Activated B cell treated with CpG ODN at 0.5 μM for 24 hours (primary cell): ENCODE results near the gene SCIMP. TPM values are rescaled to one million over a fixed set of nuclear protein-coding genes. Genes with fewer than 3 reads are reported as not detected.
A peak's percentile ranks its signal among the peaks of the same experiment; 100 is the strongest.
"Not testable (repeated sequence)": the region's sequence is repeated elsewhere in the genome, so short reads cannot be mapped to it uniquely, and the experiment has no call there.

Experiments
- ATAC-seq: fragments of 200-7000 bp; cut with Tn5 transposase; one replicate; pipeline ENCODE4 v1.10.0; 2021; ENCODE audit warnings: low read depth, mild to moderate bottlenecking, moderate library complexity
- CTCF ChIA-PET: fragments of 350-600 bp; sonication (Branson Sonifier 250); formaldehyde crosslinking; loops from one replicate; lab custom pipeline; 2021; ENCODE audit warnings: antibody characterized with exemption; lab: Charles Lee
- POLR2A ChIA-PET: fragments of 350-600 bp; sonication (Branson Sonifier 250); formaldehyde crosslinking; loops from one replicate; lab custom pipeline; 2021; ENCODE audit warnings: antibody characterized with exemption; lab: Charles Lee
- DNase-seq: peaks from one replicate; pipeline ENCODE4 v3.0.0; 2022
- H3K27ac Mint-ChIP-seq: one replicate; pipeline ENCODE4 v1.8.0; 2020; ENCODE audit warnings: mixed read lengths
- H3K27me3 Mint-ChIP-seq: one replicate; pipeline ENCODE4 v1.8.0; 2021; ENCODE audit warnings: mixed read lengths
- H3K36me3 Mint-ChIP-seq: one replicate; pipeline ENCODE4 v1.8.0; 2021; ENCODE audit warnings: low read depth, mixed read lengths
- H3K4me1 Mint-ChIP-seq: one replicate; pipeline ENCODE4 v1.8.0; 2021; ENCODE audit warnings: mixed read lengths
- H3K4me3 Mint-ChIP-seq: one replicate; pipeline ENCODE4 v1.8.0; 2020; ENCODE audit warnings: mild to moderate bottlenecking, mixed read lengths
- H3K9me3 Mint-ChIP-seq: one replicate; pipeline ENCODE4 v1.8.0; 2020; ENCODE audit warnings: mixed read lengths
- intact Hi-C: fragments of 100-400 bp; cut with micrococcal nuclease; formaldehyde crosslinking; loops from one replicate; pipeline ENCODE4 v1.15.1; 2024
- total RNA-seq: library from RNA; stranded (reverse); gene quantifications from 2 replicates; pipeline ENCODE4 v1.2.3, GENCODE V29; 2022
- TF ChIP-seq, protein P1 (sequence below): fragments of 200-600 bp; IDR thresholded peaks from one replicate; pipeline ENCODE4 v1.8.0; 2022; ENCODE audit warnings: antibody characterized with exemption, mild to moderate bottlenecking

Gene SCIMP
- total RNA-seq, 1 donor from 2014 or later = 23.4 TPM

- H3K4me3 Mint-ChIP-seq = peak overlapping the region; percentile 24
- DNase-seq (no peak), ATAC-seq (no peak)
- H3K36me3 Mint-ChIP-seq = peaks cover 2% of the 10 kb centered on the region
- POLR2A ChIA-PET = interaction anchor here (0.5 to 4.6 kb wide), 11 partner anchors 10 to 157 kb away, joined by 3 to 39 read pairs (median 4); partner anchors contain the start of gene ZNF594
- TF ChIP-seq, protein P1, sequence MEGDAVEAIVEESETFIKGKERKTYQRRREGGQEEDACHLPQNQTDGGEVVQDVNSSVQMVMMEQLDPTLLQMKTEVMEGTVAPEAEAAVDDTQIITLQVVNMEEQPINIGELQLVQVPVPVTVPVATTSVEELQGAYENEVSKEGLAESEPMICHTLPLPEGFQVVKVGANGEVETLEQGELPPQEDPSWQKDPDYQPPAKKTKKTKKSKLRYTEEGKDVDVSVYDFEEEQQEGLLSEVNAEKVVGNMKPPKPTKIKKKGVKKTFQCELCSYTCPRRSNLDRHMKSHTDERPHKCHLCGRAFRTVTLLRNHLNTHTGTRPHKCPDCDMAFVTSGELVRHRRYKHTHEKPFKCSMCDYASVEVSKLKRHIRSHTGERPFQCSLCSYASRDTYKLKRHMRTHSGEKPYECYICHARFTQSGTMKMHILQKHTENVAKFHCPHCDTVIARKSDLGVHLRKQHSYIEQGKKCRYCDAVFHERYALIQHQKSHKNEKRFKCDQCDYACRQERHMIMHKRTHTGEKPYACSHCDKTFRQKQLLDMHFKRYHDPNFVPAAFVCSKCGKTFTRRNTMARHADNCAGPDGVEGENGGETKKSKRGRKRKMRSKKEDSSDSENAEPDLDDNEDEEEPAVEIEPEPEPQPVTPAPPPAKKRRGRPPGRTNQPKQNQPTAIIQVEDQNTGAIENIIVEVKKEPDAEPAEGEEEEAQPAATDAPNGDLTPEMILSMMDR = no peak
- peaks cover 78% of the 10 kb centered on the region for H3K4me1 Mint-ChIP-seq
- intact Hi-C loops = loop anchor here (5.0 kb wide), 1 partner anchor 206 kb away; no protein-coding TSS in a partner anchor
- no peaks in the 10 kb centered on the region for H3K9me3 Mint-ChIP-seq
- CTCF ChIA-PET = interaction anchor here (0.7 to 6.2 kb wide), 6 partner anchors 10 to 149 kb away, joined by 3 to 127 read pairs (median 7); partner anchors contain the start of gene ZNF594
- H3K27me3 Mint-ChIP-seq = no peaks in the 10 kb centered on the region
- H3K27ac Mint-ChIP-seq = peak overlapping the region; percentile 98
Observed at GRCh38 chr17:5238333-5238732, 3.7 kb upstream of the SCIMP start.

GRCh38 chr17:5237541-5238016 lies 2.9 kb upstream of the SCIMP start:
- peaks cover 78% of the 10 kb centered on the region for H3K4me1 Mint-ChIP-seq
- peaks cover 2% of the 10 kb centered on the region for H3K36me3 Mint-ChIP-seq
- CTCF ChIA-PET = interaction anchor here (0.6 to 6.2 kb wide), 11 partner anchors 11 to 150 kb away, joined by 3 to 127 read pairs (median 5); partner anchors contain the start of gene ZNF594

DNA sequence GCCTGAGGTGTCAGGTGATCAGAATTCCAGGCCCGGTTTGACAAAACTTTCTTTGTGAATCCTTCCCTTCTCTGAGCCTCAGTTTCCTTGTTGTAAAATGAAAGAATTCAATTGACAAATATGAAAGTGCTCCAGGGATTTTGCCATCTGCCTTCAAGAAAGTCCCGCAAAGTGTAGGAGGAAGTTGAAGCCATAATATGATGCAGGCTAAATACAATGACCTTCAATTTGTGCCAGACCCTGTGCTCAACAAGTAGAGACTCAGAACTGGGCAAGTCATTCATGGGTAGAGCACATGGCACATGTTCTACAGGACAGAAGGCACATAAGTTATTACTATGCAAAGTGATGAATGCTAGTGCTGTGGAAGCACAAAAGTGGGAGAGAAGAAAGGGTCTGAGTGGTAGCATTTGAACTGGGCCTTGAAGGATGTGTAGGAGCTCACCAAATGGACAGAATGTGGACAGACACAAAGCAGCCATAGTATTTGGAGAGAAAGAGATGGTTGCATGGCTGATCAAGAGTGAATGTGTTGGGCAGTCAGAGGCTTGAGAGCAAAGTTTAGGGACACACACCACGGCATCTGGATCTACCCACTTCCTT lies 2.4 kb upstream of the SCIMP start:
- Mint-ChIP-seq H3K36me3 (peaks cover 2% of the 10 kb centered on the region), H3K27ac (peak overlapping the region; percentile 98), H3K4me3 (peak overlapping the region; percentile 36), H3K27me3 (no peaks in the 10 kb centered on the region), H3K9me3 (no peaks in the 10 kb centered on the region), H3K4me1 (peaks cover 78% of the 10 kb centered on the region)
- TF ChIP-seq, protein P1 = no peak
- ChIA-PET POLR2A (interaction anchor here (0.7 to 4.6 kb wide), 9 partner anchors 10 to 61 kb away, joined by 3 to 45 read pairs (median 7); partner anchors contain the start of gene ZNF594), CTCF (interaction anchor here (0.8 to 6.2 kb wide), 7 partner anchors 9 to 40 kb away, joined by 3 to 127 read pairs (median 5); partner anchors contain the start of gene ZNF594)
- intact Hi-C loops = loop anchor here (1.0 to 5.0 kb wide), 4 partner anchors 16 to 205 kb away; no protein-coding TSS in a partner anchor
- ATAC-seq = no peak
- DNase-seq = no peak

More at GRCh38 chr17:5237541-5238016, 2.9 kb upstream of the SCIMP start:
- intact Hi-C loops = loop anchor here (1.0 to 5.0 kb wide), 4 partner anchors 16 to 205 kb away; no protein-coding TSS in a partner anchor
- no peaks in the 10 kb centered on the region for H3K9me3 Mint-ChIP-seq
- ATAC-seq (peak; percentile 18), DNase-seq (no peak)
- POLR2A ChIA-PET = interaction anchor here (0.6 to 4.6 kb wide), 10 partner anchors 10 to 158 kb away, joined by 3 to 39 read pairs (median 6); partner anchors contain the start of gene ZNF594
- H3K4me3 Mint-ChIP-seq = peak overlapping the region; percentile 36
- TF ChIP-seq, protein P1 = no peak
- H3K27ac Mint-ChIP-seq = peak overlapping the region; percentile 98
- no peaks in the 10 kb centered on the region for H3K27me3 Mint-ChIP-seq

GRCh38 chr17:5233492-5233891 lies 1.2 kb downstream of the SCIMP start:
- H3K9me3 Mint-ChIP-seq, H3K27me3 Mint-ChIP-seq, intact Hi-C loops, ATAC-seq, DNase-seq: not testable (repeated sequence)
- CTCF ChIA-PET = interaction anchor here (1.7 kb wide), 1 partner anchor 35 kb away, joined by 6 read pairs; no protein-coding TSS in a partner anchor
- POLR2A ChIA-PET = interaction anchor here (0.6 to 10.8 kb wide), 4 partner anchors 11 to 35 kb away, joined by 4 to 130 read pairs (median 8); no protein-coding TSS in a partner anchor
- H3K36me3 Mint-ChIP-seq = peaks cover 23% of the 10 kb centered on the region
- H3K4me1 Mint-ChIP-seq = peaks cover 92% of the 10 kb centered on the region
- peak overlapping the region; percentile 98 for H3K27ac Mint-ChIP-seq
- H3K4me3 Mint-ChIP-seq = peak overlapping the region; percentile 87
